GM12878 (cell line): Measurements from ENCODE around the gene DTX3. TPM values are rescaled to one million over a fixed set of nuclear protein-coding genes. Genes with fewer than 3 reads are reported as not detected.

Experiments used
- CHD1 ChIP-seq: IDR thresholded peaks from 2 replicates; pipeline ENCODE4 v1.6.1; 2012; ENCODE audit warnings: low read depth, low read length, improper control_type of control experiment
- GABPA ChIP-seq: IDR thresholded peaks from 2 replicates; pipeline ENCODE4 v1.6.1; 2014; ENCODE audit warnings: antibody characterized with exemption, low read depth, mild to moderate bottlenecking, inconsistent platforms
- GATAD2B ChIP-seq: fragments of 450-650 bp; conservative IDR thresholded peaks from 2 replicates; pipeline ENCODE4 v1.6.1; 2017; ENCODE audit warnings: low read depth, mild to moderate bottlenecking, moderate library complexity
- IKZF2 ChIP-seq, 2 experiments: fragments of 450-650 bp; IDR thresholded peaks; 2 replicates each; pipeline ENCODE4 v1.6.1; 2017; ENCODE audit warnings: mild to moderate bottlenecking in 2 of 2, moderate library complexity in 2 of 2
- IRF4 ChIP-seq: IDR thresholded peaks from 2 replicates; pipeline ENCODE4 v1.6.1; 2011; ENCODE audit warnings: low read depth, low read length
- POU2F2 ChIP-seq: IDR thresholded peaks from 3 replicates; pipeline ENCODE4 v1.6.1; 2011; ENCODE audit warnings: low read depth, mild to moderate bottlenecking, low read length, borderline replicate concordance
- SUZ12 ChIP-seq: fragments of 200-600 bp; sonication (generic); IDR thresholded peaks from one replicate; pipeline ENCODE4 v1.6.1; 2018; ENCODE audit warnings: antibody characterized with exemption, mild to moderate bottlenecking; ENCODE audit not compliant: unreplicated experiment
- USF2 ChIP-seq: IDR thresholded peaks from 2 replicates; pipeline ENCODE4 v1.6.1; 2011; ENCODE audit warnings: low read depth, low read length, improper control_type of control experiment, borderline replicate concordance
- ZBTB33 ChIP-seq: fragments of 450-650 bp; IDR thresholded peaks from 2 replicates; pipeline ENCODE4 v1.6.1; 2017; ENCODE audit warnings: mild to moderate bottlenecking
- polyA plus RNA-seq, 11 experiments: library from polyadenylated mRNA; depleted of rRNA in 4 of 11; unstranded in 6 of 11; stranded (reverse) in 5 of 11; fragments of >200 nt; fragmentation: Nextera tagmentation in 4 of 11; fragmentation: Illumina TruSeq in 1 of 11; extraction: Ambion mirVana in 4 of 11; extraction: Trizol in 1 of 11; gene quantifications; 1 replicate in 1 of 11; 2 replicates in 10 of 11; pipeline versions ENCODE4 v1.2.1 to v1.2.3, GENCODE V29; 2011 to 2016; ENCODE audit warnings: inconsistent platforms in 2 of 11, missing spikeins in 2 of 11, low read depth in 1 of 11
- total RNA-seq, 4 experiments: library from RNA; depleted of rRNA in 3 of 4; stranded (reverse); fragments of >200 nt in 3 of 4; fragmentation: Illumina TruSeq in 1 of 4; extraction: Trizol in 1 of 4; gene quantifications; 2 replicates each; pipeline versions ENCODE4 v1.2.1 to v1.2.3, GENCODE V29; 2013 to 2021
- TF ChIP-seq, protein P1 (sequence below): fragments of 450-650 bp; IDR thresholded peaks from 2 replicates; pipeline ENCODE4 v1.6.1; 2017; ENCODE audit warnings: mild to moderate bottlenecking, low read depth, inconsistent platforms; ENCODE audit not compliant: poor library complexity, severe bottlenecking

Gene DTX3
- total and polyA plus RNA-seq, 10 of the 15 experiments (the other 5 are each of a cell fraction or from before 2014, with no cell fraction given), result 1.1 to 13.6 (median 5.6) TPM

DNA sequence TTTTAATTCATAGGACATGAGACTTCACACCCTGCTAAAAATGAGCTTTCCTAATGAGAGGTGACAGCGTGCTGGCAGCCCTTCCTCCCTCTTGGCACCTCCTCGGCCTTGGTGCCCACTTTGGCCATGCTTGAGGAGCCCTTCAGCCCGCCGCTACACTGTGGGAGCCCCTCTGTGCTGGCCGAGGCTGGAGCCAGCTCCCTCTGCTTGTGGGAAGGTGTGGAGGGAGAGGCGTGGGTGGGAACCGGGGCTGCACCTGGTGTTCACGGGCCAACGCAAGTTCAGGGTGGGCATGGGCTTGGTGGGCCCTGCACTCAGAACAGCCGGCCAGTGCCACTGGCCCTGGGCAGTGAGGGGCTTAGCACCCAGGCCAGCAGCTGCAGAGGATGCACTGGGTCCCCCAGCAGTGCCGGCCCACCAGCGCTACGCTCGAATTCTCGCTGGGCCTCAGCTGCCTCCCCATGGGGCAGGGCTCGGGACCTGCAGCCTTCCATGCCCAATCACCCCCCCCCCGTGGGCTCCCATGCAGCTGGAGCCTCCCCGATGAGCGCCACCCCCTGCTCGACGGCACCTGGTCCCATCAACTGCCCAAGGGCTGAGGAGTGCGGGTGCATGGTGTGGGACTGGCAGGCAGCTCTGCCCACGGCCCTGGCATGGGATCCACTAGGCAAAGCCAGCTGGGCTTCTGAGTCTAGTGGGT lies 51.1 kb downstream of the DTX3 start (continued):
- TF ChIP-seq USF2, result no peak
- TF ChIP-seq, protein P1, sequence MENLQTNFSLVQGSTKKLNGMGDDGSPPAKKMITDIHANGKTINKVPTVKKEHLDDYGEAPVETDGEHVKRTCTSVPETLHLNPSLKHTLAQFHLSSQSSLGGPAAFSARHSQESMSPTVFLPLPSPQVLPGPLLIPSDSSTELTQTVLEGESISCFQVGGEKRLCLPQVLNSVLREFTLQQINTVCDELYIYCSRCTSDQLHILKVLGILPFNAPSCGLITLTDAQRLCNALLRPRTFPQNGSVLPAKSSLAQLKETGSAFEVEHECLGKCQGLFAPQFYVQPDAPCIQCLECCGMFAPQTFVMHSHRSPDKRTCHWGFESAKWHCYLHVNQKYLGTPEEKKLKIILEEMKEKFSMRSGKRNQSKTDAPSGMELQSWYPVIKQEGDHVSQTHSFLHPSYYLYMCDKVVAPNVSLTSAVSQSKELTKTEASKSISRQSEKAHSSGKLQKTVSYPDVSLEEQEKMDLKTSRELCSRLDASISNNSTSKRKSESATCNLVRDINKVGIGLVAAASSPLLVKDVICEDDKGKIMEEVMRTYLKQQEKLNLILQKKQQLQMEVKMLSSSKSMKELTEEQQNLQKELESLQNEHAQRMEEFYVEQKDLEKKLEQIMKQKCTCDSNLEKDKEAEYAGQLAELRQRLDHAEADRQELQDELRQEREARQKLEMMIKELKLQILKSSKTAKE, result no peak
- no peak for TF ChIP-seq ZBTB33
- TF ChIP-seq CHD1, result no peak
- no peak for TF ChIP-seq SUZ12
- TF ChIP-seq GATAD2B, result no peak
- TF ChIP-seq GABPA, result no peak
- no peak for TF ChIP-seq IKZF2 (IDR thresholded peaks at IDR 0.05)
- no peak for TF ChIP-seq IRF4
- TF ChIP-seq POU2F2, result no peak
